MG63 (cell line): ENCODE results near the gene GPSM1. TPM values are rescaled to one million over a fixed set of nuclear protein-coding genes. Genes with fewer than 3 reads are reported as not detected.

ENCODE experiments used
- DNase-seq: peaks from one replicate; pipeline ENCODE4 v3.0.0-alpha.2; 2020
- H3K27me3 ChIP-seq: fragments of 250-450 bp; sonication (Bioruptor Pico); 2 replicates; pipeline ENCODE4 v1.5.1; 2020; ENCODE audit warnings: mild to moderate bottlenecking, moderate library complexity
- H3K36me3 ChIP-seq: fragments of 250-450 bp; sonication (Bioruptor Pico); 2 replicates; pipeline ENCODE4 v1.5.1; 2020; ENCODE audit warnings: mild to moderate bottlenecking, moderate library complexity
- H3K4me3 ChIP-seq: fragments of 250-450 bp; sonication (Bioruptor Pico); 2 replicates; pipeline ENCODE4 v1.5.1; 2020; ENCODE audit warnings: mild to moderate bottlenecking, moderate library complexity
- H3K9me3 ChIP-seq: fragments of 250-450 bp; sonication (Bioruptor Pico); 2 replicates; pipeline ENCODE4 v1.5.1; 2020; ENCODE audit warnings: mild to moderate bottlenecking, moderate library complexity
- total RNA-seq: library from RNA; depleted of rRNA; stranded (reverse); fragments of >200 nt; shearing (Covaris generic); gene quantifications from 2 replicates; pipeline ENCODE4 v1.2.3, GENCODE V29; 2014; ENCODE audit warnings: low replicate concordance

Gene GPSM1
- total RNA-seq, 1 experiment from 2014 or later, result 46.3 TPM

DNA sequence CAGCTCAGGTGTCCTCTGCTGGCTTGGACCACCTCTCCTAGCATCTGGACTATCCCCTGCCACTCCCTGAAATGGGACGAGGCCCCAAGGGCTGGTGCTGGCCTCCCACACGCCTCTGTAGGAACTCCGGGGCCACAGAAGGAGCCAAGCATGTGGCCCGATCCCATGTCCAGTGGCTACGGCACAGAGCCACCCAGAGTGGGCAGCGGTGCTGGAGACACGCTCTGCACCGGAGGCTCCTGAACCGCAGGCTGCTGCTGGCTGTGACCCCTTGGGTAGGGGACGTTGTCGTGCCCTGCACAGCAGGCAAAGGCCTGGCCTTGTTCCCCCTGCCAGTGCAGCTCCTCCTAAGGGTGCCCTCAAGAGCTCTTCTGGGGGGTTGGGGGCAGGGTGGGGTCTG lies 52.6 kb downstream of the GPSM1 start:
- H3K4me3 ChIP-seq, result no peak overlapping the region
- no peak for DNase-seq
- no peaks in the 10 kb centered on the region for H3K27me3 ChIP-seq
- H3K9me3 ChIP-seq, result no peaks in the 10 kb centered on the region
- H3K36me3 ChIP-seq, result peaks cover 11% of the 10 kb centered on the region

- no peaks in the 10 kb centered on the region for H3K27me3 ChIP-seq
- no peak overlapping the region for H3K4me3 ChIP-seq
- H3K9me3 ChIP-seq, result no peaks in the 10 kb centered on the region
- H3K36me3 ChIP-seq, result peaks cover 15% of the 10 kb centered on the region
- no peak for DNase-seq
Measured at GRCh38 chr9:136380381-136380780, 53.0 kb downstream of the GPSM1 start.

GRCh38 chr9:136381311-136381710 lies 54.0 kb downstream of the GPSM1 start:
- no peak overlapping the region for H3K4me3 ChIP-seq
- H3K27me3 ChIP-seq, result no peaks in the 10 kb centered on the region
- H3K9me3 ChIP-seq, result no peaks in the 10 kb centered on the region
- no peak for DNase-seq
- peaks cover 15% of the 10 kb centered on the region for H3K36me3 ChIP-seq

GRCh38 chr9:136381966-136382513 lies 54.7 kb downstream of the GPSM1 start:
- peaks cover 21% of the 10 kb centered on the region for H3K36me3 ChIP-seq
- no peak for DNase-seq
- H3K27me3 ChIP-seq, result no peaks in the 10 kb centered on the region
- no peak overlapping the region for H3K4me3 ChIP-seq
- no peaks in the 10 kb centered on the region for H3K9me3 ChIP-seq

GRCh38 chr9:136383436-136383835 lies 56.1 kb downstream of the GPSM1 start:
- Histone ChIP-seq H3K36me3 (peaks cover 30% of the 10 kb centered on the region), H3K27me3 (no peaks in the 10 kb centered on the region), H3K4me3 (no peak overlapping the region), H3K9me3 (no peaks in the 10 kb centered on the region)
- no peak for DNase-seq

- no peak overlapping the region for H3K4me3 ChIP-seq
- peaks cover 39% of the 10 kb centered on the region for H3K36me3 ChIP-seq
- no peaks in the 10 kb centered on the region for H3K27me3 ChIP-seq
- H3K9me3 ChIP-seq, result no peaks in the 10 kb centered on the region
- no peak for DNase-seq
Measured at GRCh38 chr9:136385015-136385414, 57.7 kb downstream of the GPSM1 start.

GRCh38 chr9:136386018-136386417 lies 58.7 kb downstream of the GPSM1 start:
- H3K36me3 ChIP-seq, result peaks cover 38% of the 10 kb centered on the region
- no peaks in the 10 kb centered on the region for H3K27me3 ChIP-seq
- H3K4me3 ChIP-seq, result no peak overlapping the region
- DNase-seq, result no peak
- no peaks in the 10 kb centered on the region for H3K9me3 ChIP-seq

DNA sequence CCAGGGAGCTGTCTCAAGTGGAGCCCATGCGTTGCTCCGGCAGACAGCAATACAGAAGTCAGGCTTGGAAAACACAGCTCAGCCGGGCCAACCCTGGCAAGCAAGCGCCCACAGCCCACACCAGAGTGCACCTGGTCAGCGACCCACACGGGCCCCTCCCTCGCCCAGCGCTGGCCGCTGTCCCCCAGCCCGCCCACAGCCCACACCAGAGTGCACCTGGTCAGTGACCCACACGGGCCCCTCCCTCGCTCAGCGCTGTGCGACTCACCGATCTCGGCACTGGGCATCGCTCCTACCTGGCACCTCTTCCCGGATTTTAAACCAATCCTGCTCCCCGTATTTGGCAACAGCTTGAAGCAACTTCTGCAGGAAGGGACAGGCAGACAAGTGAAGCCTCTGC lies 59.9 kb downstream of the GPSM1 start:
- H3K4me3 ChIP-seq, result no peak overlapping the region
- no peaks in the 10 kb centered on the region for H3K9me3 ChIP-seq
- DNase-seq, result no peak
- H3K27me3 ChIP-seq, result no peaks in the 10 kb centered on the region
- peaks cover 48% of the 10 kb centered on the region for H3K36me3 ChIP-seq

DNA sequence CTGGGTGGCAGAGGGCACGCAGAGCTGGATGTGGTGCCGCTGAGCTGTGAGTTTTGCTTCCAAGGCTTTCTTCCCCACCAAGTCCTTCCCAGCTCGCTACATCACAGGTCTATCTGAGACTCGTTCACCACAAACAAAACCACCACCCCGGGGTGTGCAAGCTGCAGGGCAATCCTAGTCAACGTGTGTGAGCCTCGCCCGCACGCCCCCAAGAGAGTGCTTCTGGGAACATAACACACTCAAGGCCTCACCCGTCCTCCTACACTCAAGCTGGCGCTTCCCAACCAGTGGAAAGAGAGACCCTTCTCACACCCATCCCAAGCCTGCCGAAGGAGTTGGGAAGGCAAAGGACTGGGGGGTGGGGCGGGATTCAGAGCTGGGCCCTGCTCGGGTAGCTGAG lies 62.1 kb downstream of the GPSM1 start:
- H3K27me3 ChIP-seq, result no peaks in the 10 kb centered on the region
- H3K9me3 ChIP-seq, result no peaks in the 10 kb centered on the region
- H3K36me3 ChIP-seq, result peaks cover 60% of the 10 kb centered on the region
- H3K4me3 ChIP-seq, result no peak overlapping the region
- no peak for DNase-seq

DNA sequence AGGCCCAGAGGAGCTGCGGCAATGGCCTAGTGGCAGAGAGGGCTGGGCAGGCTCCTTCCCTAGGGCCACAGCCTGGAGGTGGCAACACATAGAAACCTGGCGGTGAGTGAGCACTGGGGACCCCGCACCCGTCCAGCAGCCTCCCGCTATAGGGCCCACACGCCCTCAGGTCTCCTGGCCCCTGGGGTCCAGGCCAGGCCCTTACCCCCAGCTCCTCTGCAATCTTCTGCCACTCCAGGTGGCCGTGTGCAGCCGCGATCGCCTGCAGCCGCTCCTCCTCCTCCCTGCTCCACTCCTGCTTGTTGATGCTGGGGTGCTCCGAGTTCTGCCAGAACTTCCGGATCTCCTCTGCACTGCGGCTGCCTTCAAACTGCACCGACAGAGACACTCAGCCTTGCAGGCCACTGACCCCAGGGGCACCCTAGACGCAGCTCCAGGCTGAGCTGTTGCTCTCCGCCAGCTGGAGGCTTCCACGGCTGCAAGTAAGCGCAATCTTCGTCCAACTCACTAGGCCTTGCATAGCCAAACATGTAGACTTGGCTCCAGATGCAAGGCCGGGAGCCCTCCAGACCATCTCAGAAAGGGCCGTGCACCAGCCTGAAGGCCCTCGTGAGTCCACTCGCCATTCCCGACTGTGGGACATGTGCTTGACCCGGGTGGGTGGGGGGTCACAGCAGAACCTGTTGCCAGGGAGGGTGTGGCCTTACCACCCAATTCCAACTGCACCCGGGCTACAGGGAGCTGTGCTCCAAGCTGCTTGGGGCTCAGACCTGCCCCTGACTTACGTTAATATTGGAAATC lies 64.6 kb downstream of the GPSM1 start:
- H3K27me3 ChIP-seq, result no peaks in the 10 kb centered on the region
- no peaks in the 10 kb centered on the region for H3K9me3 ChIP-seq
- H3K4me3 ChIP-seq, result no peak overlapping the region
- DNase-seq, result no peak
- peaks cover 71% of the 10 kb centered on the region for H3K36me3 ChIP-seq

GRCh38 chr9:136392538-136393449 lies 65.5 kb downstream of the GPSM1 start:
- H3K36me3 ChIP-seq, result peaks cover 70% of the 10 kb centered on the region
- DNase-seq, result no peak
- H3K4me3 ChIP-seq, result no peak overlapping the region
- no peaks in the 10 kb centered on the region for H3K27me3 ChIP-seq
- no peaks in the 10 kb centered on the region for H3K9me3 ChIP-seq

DNA sequence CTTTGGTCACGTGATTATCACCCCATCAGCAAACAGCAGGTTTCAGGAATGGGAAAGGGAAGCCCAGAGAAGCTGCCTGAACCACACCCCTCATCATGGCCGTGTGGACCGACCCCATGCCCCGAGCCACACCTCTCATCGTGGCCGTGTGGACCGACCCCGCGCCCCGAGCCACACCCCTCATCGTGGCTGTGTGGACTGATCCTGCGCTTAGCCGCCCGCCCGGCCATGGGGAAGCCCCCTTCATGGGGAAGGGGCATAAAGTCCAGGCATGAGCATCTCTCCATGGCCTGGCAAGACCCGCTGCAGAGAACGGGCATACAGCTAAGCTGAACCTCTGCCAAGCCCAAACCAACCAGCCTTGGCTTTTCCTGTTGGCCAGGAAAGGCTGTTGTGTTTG lies 66.2 kb downstream of the GPSM1 start:
- peaks cover 73% of the 10 kb centered on the region for H3K36me3 ChIP-seq
- no peak for DNase-seq
- H3K27me3 ChIP-seq, result no peaks in the 10 kb centered on the region
- no peak overlapping the region for H3K4me3 ChIP-seq
- H3K9me3 ChIP-seq, result no peaks in the 10 kb centered on the region

DNA sequence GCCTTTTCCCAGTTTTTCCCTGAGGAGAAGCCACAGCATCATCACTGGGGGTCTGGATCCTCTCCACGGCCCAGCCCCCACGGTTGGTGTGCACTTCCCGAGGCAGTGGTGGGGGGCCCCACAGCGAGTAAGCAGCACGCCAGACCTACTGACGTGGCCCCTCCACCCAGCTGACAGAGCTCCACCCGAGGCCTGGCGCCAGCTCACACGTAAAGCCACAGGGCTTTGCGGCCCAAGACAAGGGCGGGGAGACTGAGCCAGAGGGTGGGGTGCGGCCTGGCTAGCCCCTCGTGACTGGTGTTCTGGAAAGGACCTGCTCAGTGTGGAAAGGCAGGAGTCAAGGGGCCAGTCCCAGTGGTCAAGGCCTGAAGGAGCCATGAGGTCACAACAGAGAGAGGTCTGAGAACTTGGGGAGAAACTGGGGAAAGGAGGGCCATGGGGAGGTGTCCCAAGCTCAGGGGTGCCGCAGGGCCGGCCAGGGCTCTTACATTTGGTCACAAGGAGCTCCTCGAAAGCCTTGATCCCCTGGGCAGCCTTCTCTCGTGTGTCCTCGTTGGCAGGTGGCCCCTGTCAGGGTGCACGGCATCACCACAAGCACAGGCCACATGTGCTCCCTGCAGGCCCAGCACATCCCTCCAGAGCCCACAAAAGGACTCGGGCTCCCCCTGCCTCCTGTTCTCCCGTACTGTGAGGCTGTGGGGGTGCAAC lies 67.1 kb downstream of the GPSM1 start:
- no peak for DNase-seq
- H3K36me3 ChIP-seq, result peaks cover 72% of the 10 kb centered on the region

GRCh38 chr9:136395020-136395340 lies 67.6 kb downstream of the GPSM1 start:
- Histone ChIP-seq H3K36me3 (peaks cover 69% of the 10 kb centered on the region), H3K27me3 (no peaks in the 10 kb centered on the region), H3K4me3 (no peak overlapping the region), H3K9me3 (no peaks in the 10 kb centered on the region)
- DNase-seq, result no peak

More for the DNA sequence above, 67.1 kb downstream of the GPSM1 start:
- no peak overlapping the region for H3K4me3 ChIP-seq
- no peaks in the 10 kb centered on the region for H3K9me3 ChIP-seq
- H3K27me3 ChIP-seq, result no peaks in the 10 kb centered on the region

DNA sequence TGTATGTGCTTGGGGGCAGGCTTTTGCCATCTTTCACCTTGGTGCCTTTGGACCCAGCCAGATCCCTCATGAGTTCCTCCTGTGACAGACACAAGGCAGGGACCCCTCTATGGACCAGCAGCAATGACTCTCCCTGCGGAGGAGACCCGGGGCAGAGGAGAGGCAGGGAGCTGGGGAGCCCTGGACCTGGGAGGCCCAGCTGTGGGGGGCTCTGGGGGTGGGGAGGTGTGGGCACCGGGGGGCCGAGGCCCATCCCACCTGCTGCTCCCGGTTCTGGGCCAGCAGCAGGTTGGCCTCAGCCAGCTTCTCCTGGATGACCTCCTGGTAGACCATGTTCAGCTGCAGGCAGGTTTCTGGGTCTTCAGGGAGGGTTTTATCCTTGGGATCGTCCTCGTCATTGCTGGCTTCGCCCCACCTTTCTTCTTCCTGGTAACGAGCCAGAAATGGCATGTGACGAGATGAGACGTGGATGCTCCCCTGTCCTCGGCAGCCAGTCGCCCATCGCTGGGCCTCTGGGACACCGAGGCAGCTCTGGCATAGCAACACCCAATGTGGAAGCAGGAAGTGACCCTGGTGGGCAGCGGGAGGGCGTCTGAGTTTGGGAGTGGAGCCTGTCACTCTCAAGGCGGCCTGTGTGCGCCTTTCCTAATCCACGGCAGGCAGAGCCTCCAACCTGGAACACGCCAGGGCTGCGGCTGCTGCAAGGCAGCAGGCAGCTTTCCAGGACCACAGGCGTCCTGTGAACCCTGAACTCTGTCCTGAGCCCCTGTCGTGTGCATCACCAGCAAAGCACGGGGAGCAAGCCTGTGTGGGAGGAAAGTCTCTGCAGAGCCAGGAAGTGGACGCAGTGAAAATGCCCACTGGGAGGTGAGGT lies 68.2 kb downstream of the GPSM1 start:
- H3K27me3 ChIP-seq, result no peaks in the 10 kb centered on the region
- peaks cover 69% of the 10 kb centered on the region for H3K36me3 ChIP-seq
- DNase-seq, result no peak
- no peak overlapping the region for H3K4me3 ChIP-seq
- H3K9me3 ChIP-seq, result no peaks in the 10 kb centered on the region

- no peaks in the 10 kb centered on the region for H3K9me3 ChIP-seq
- no peaks in the 10 kb centered on the region for H3K27me3 ChIP-seq
- peaks cover 66% of the 10 kb centered on the region for H3K36me3 ChIP-seq
- DNase-seq, result no peak
- H3K4me3 ChIP-seq, result no peak overlapping the region
Measured at GRCh38 chr9:136396219-136396515, 68.8 kb downstream of the GPSM1 start.
